A549 (cell line): ENCODE data around the gene PIM1.

ENCODE experiments used
- CTCF ChIP-seq: fragments of >200 bp; sonication (Bioruptor Twin); formaldehyde crosslinking; IDR thresholded peaks from 3 replicates; pipeline ENCODE4 v1.5.1; 2016
- EHF ChIP-seq: fragments of 250-450 bp; sonication (Bioruptor Pico); IDR thresholded peaks from 2 replicates; pipeline ENCODE4 v1.5.0; 2020; ENCODE audit warnings: mild to moderate bottlenecking
- EHMT2 ChIP-seq: fragments of 200-600 bp; sonication (generic); IDR thresholded peaks from 2 replicates; pipeline ENCODE4 v1.6.1; 2016; ENCODE audit warnings: antibody characterized with exemption, low read depth, mild to moderate bottlenecking, moderate library complexity
- ELK1 ChIP-seq: fragments of 150-350 bp; IDR thresholded peaks from 2 replicates; pipeline ENCODE4 v1.6.1; 2014; ENCODE audit warnings: low read depth, mild to moderate bottlenecking, low read length
- EP300 ChIP-seq, 2 experiments: fragments of >200 bp; sonication (Bioruptor Twin); formaldehyde crosslinking; IDR thresholded peaks; 2 replicates in 1 of 2; 3 replicates in 1 of 2; pipeline ENCODE4 v1.6.1; 2016 to 2017
- HEYL ChIP-seq: fragments of 250-450 bp; sonication (Bioruptor Pico); IDR thresholded peaks from 2 replicates; pipeline ENCODE4 v1.8.0; 2021; ENCODE audit warnings: mild to moderate bottlenecking, moderate library complexity
- POLR2A ChIP-seq: IDR thresholded peaks from 2 replicates; pipeline ENCODE4 v1.6.1; 2012; ENCODE audit warnings: mild to moderate bottlenecking, low read length
- RCOR1 ChIP-seq: fragments of 150-350 bp; IDR thresholded peaks from 2 replicates; pipeline ENCODE4 v1.6.1; 2014; ENCODE audit warnings: antibody characterized with exemption, low read length, low read depth
- RFX5 ChIP-seq: fragments of 450-650 bp; IDR thresholded peaks from 2 replicates; pipeline ENCODE4 v1.7.1; 2014; ENCODE audit warnings: antibody characterized with exemption, mild to moderate bottlenecking, moderate library complexity
- SREBF2 ChIP-seq: fragments of 450-650 bp; IDR thresholded peaks from 2 replicates; pipeline ENCODE4 v1.6.1; 2014; ENCODE audit warnings: mild to moderate bottlenecking, moderate library complexity
- ZNF302 ChIP-seq: fragments of 250-450 bp; sonication (Bioruptor Pico); IDR thresholded peaks from 2 replicates; pipeline ENCODE4 v1.9.0; 2021; ENCODE audit warnings: inconsistent platforms, mild to moderate bottlenecking, moderate library complexity
- TF ChIP-seq, protein P1 (sequence below): fragments of 250-450 bp; sonication (Bioruptor Pico); IDR thresholded peaks from 2 replicates; pipeline ENCODE4 v1.5.0; 2021; ENCODE audit warnings: mild to moderate bottlenecking, moderate library complexity, borderline replicate concordance

GRCh38 chr6:37176268-37177076 lies 6.5 kb downstream of the PIM1 start:
- TF ChIP-seq POLR2A, result no peak
- TF ChIP-seq EHMT2, result no peak
- TF ChIP-seq RCOR1, result no peak
- TF ChIP-seq CTCF, result no peak
- TF ChIP-seq EHF, result no peak
- no peak for TF ChIP-seq SREBF2
- no peak for TF ChIP-seq HEYL
- no peak for TF ChIP-seq ELK1
- TF ChIP-seq RFX5, result no peak
- TF ChIP-seq ZNF302 (CRISPR knock-in tag), result no peak
- TF ChIP-seq, protein P1, sequence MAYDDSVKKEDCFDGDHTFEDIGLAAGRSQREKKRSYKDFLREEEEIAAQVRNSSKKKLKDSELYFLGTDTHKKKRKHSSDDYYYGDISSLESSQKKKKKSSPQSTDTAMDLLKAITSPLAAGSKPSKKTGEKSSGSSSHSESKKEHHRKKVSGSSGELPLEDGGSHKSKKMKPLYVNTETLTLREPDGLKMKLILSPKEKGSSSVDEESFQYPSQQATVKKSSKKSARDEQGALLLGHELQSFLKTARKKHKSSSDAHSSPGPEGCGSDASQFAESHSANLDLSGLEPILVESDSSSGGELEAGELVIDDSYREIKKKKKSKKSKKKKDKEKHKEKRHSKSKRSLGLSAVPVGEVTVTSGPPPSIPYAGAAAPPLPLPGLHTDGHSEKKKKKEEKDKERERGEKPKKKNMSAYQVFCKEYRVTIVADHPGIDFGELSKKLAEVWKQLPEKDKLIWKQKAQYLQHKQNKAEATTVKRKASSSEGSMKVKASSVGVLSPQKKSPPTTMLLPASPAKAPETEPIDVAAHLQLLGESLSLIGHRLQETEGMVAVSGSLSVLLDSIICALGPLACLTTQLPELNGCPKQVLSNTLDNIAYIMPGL, result no peak
- no peak for TF ChIP-seq EP300 (IDR thresholded peaks at IDR 0.05)
